Activated T-helper 17 cell treated with anti-CD3 and anti-CD28 coated beads, Interleukin-2, amount 50 U/mL, for 72 hours (primary cell): ENCODE measurements around the gene POP5. TPM values are rescaled to one million over a fixed set of nuclear protein-coding genes. Genes with fewer than 3 reads are reported as not detected.
A peak's percentile ranks its signal among the peaks of the same experiment; 100 is the strongest.

Source experiments
- ATAC-seq: fragments of 150-1000 bp; cut with Tn5 transposase; replicated peaks from 2 replicates; pipeline ENCODE4 v1.10.0; 2021; ENCODE audit warnings: mild to moderate bottlenecking, moderate library complexity
- H3K27ac Mint-ChIP-seq: one replicate; pipeline ENCODE4 v1.8.0; 2022; ENCODE audit warnings: mixed read lengths
- H3K27me3 Mint-ChIP-seq: one replicate; pipeline ENCODE4 v1.8.0; 2022; ENCODE audit warnings: mixed read lengths
- H3K36me3 Mint-ChIP-seq: one replicate; pipeline ENCODE4 v1.8.0; 2022; ENCODE audit warnings: low read depth, mild to moderate bottlenecking, mixed read lengths
- H3K4me1 Mint-ChIP-seq: one replicate; pipeline ENCODE4 v1.8.0; 2022; ENCODE audit warnings: mixed read lengths
- H3K4me3 Mint-ChIP-seq: one replicate; pipeline ENCODE4 v1.8.0; 2022; ENCODE audit warnings: mild to moderate bottlenecking, mixed read lengths
- H3K9me3 Mint-ChIP-seq: one replicate; pipeline ENCODE4 v1.8.0; 2022; ENCODE audit warnings: mixed read lengths
- total RNA-seq, 2 donors: library from RNA; stranded (reverse); gene quantifications; one replicate each; pipeline ENCODE4 v1.2.3, GENCODE V29; 2022

Gene POP5
- total RNA-seq, 2 donors from 2014 or later: 29.9 to 41.5 TPM

DNA sequence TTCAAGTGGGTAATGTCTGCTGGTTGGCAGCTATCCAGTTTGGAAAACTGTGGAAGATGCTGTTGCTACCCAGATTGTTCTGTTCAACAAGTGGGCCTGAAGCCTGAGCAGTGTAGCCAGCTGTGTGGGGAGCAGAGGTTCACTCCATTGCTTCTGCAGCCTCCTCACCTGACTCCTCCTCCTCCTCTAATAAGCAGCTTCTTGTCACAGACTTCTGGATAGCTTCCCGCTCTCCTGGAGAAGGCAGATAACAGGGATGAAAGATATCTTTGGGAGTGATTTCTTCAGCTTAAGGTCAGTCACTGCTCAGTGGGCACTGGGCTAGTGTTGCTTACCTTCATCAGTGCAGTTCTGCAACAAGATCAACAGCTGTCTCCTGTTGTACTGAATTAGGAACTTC, 2.0 kb downstream of the POP5 start:
- peak overlapping the region; percentile 68 for H3K27ac Mint-ChIP-seq
- H3K27me3 Mint-ChIP-seq: no peaks in the 10 kb centered on the region
- H3K36me3 Mint-ChIP-seq: peaks cover 66% of the 10 kb centered on the region
- no peaks in the 10 kb centered on the region for H3K9me3 Mint-ChIP-seq
- peaks cover 21% of the 10 kb centered on the region for H3K4me1 Mint-ChIP-seq
- no peak for ATAC-seq
- H3K4me3 Mint-ChIP-seq: peak overlapping the region; percentile 100

DNA sequence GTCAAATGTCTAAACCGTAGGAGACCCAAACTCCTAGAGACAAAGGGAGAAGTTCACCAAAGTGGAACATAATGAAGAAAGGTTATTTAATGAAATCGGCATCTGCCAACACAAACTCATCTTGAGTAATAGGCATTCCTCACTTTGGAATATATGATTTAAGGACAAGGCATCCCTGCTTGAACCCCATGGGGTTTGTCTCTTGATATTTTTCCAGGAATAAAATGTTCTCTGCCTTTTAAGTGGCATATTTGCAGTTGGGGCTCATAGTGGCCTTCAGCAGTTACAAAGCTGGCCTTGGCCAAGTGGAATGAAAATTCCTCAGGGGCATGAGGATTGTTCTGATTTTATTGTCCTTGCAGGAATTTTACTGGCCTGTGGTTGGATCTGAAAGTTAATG, 7.1 kb downstream of the POP5 start:
- Mint-ChIP-seq H3K4me1 (peaks cover 4% of the 10 kb centered on the region), H3K9me3 (no peaks in the 10 kb centered on the region), H3K27me3 (no peaks in the 10 kb centered on the region), H3K27ac (peak overlapping the region; percentile 17), H3K36me3 (peaks cover 100% of the 10 kb centered on the region), H3K4me3 (no peak overlapping the region)
- ATAC-seq: no peak

DNA sequence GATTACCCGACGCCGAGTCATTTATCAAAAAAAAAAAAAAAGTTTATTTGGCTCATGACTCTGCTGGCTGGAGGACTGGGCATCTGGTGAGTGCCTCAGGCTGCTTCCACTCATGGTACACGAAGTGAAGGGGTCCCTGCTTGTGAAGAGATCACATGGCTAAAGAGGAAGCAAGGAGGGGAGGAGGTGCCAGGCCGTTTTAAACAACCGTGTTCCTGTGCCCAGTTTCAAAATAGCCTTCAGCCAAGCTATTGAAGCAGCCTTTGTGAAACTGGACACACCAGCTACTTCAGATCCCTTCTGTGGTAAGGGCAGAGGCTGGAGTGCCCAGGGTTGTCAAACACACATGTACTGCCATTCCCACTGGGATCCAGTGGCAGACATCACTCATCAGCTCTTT, 7.6 kb downstream of the POP5 start:
- Mint-ChIP-seq H3K27ac (no peak overlapping the region), H3K9me3 (no peaks in the 10 kb centered on the region), H3K4me3 (no peak overlapping the region), H3K36me3 (peaks cover 100% of the 10 kb centered on the region), H3K4me1 (peaks cover 4% of the 10 kb centered on the region), H3K27me3 (no peaks in the 10 kb centered on the region)
- no peak for ATAC-seq

- Mint-ChIP-seq H3K9me3 (no peaks in the 10 kb centered on the region), H3K36me3 (peaks cover 100% of the 10 kb centered on the region), H3K27ac (no peak overlapping the region), H3K4me3 (no peak overlapping the region), H3K27me3 (no peaks in the 10 kb centered on the region), H3K4me1 (peaks cover 4% of the 10 kb centered on the region)
- no peak for ATAC-seq
Measured at GRCh38 chr12:120571299-120571698, 9.9 kb downstream of the POP5 start.

- no peak for ATAC-seq
- Mint-ChIP-seq H3K4me1 (no peaks in the 10 kb centered on the region), H3K27ac (peak overlapping the region; percentile 66), H3K4me3 (no peak overlapping the region), H3K27me3 (no peaks in the 10 kb centered on the region), H3K9me3 (no peaks in the 10 kb centered on the region), H3K36me3 (peaks cover 100% of the 10 kb centered on the region)
Measured at GRCh38 chr12:120563495-120563894, 17.7 kb downstream of the POP5 start.

DNA sequence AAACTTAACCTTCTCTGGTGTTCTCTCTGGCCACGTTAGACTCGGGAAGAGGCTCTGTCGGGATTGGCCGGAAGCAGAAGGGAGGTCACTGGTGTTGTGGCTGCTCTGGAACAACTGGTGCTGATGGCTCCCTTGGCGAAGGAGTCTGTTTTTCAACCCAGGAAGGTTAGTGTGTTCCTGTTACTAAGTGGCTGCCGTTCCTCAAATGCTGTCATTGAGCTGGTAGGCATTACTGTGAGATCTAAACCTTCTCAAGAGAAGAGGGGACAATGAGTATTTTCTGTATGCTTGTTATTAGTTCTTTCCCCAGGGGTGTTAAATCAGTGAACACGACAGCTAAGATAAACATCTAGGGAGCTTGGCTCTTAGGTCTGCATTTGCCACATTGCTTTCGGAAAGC, 18.3 kb downstream of the POP5 start:
- H3K4me1 Mint-ChIP-seq: no peaks in the 10 kb centered on the region
- H3K27ac Mint-ChIP-seq: peak overlapping the region; percentile 66
- no peak for ATAC-seq
- no peaks in the 10 kb centered on the region for H3K9me3 Mint-ChIP-seq
- no peak overlapping the region for H3K4me3 Mint-ChIP-seq
- H3K27me3 Mint-ChIP-seq: no peaks in the 10 kb centered on the region
- H3K36me3 Mint-ChIP-seq: peaks cover 99% of the 10 kb centered on the region

DNA sequence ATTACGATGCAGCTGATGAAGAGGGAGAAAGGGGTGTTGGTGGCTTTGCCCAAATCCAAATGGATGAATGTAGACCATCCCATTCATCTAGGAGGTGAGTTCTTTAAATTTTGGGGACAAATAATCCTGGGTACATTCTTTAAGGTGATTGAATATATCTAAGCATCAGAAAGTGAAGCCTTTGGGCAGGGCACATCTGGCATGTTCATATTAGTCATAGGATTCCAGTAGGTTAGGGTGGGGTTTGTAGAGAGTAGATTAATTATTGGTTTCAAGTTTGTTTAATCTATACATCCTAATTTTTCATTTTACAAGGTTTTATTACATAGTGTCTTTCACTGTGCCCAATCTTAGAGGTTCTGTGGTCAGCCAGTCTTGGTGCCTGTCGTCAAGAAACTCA, 23.6 kb downstream of the POP5 start:
- peaks cover 6% of the 10 kb centered on the region for H3K4me1 Mint-ChIP-seq
- ATAC-seq: no peak
- no peaks in the 10 kb centered on the region for H3K9me3 Mint-ChIP-seq
- H3K36me3 Mint-ChIP-seq: peaks cover 95% of the 10 kb centered on the region
- H3K27ac Mint-ChIP-seq: no peak overlapping the region
- H3K4me3 Mint-ChIP-seq: no peak overlapping the region
- H3K27me3 Mint-ChIP-seq: no peaks in the 10 kb centered on the region

DNA sequence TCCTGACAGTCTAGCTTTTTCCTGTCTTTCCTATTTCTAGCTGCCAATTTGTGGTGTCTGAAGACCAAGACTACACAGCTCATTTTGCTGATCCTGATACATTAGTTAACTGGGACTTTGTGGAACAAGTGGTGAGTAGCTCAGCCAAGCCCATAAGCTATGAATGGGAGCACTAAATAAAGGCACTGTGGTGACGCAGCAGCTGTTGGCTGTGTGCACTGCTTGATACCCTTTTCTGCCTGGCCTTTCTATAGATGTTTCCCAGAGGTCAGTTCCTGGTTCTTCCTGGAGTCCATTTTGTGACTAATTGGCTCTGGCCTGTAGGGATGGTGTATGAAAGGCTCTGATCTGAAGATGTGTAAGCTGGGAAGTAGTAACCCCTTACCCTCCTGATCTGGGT, 26.5 kb downstream of the POP5 start:
- no peak for ATAC-seq
- H3K4me1 Mint-ChIP-seq: peaks cover 6% of the 10 kb centered on the region
- H3K36me3 Mint-ChIP-seq: peaks cover 83% of the 10 kb centered on the region
- H3K27me3 Mint-ChIP-seq: no peaks in the 10 kb centered on the region
- H3K9me3 Mint-ChIP-seq: no peaks in the 10 kb centered on the region
- peak overlapping the region; percentile 56 for H3K27ac Mint-ChIP-seq
- H3K4me3 Mint-ChIP-seq: no peak overlapping the region

DNA sequence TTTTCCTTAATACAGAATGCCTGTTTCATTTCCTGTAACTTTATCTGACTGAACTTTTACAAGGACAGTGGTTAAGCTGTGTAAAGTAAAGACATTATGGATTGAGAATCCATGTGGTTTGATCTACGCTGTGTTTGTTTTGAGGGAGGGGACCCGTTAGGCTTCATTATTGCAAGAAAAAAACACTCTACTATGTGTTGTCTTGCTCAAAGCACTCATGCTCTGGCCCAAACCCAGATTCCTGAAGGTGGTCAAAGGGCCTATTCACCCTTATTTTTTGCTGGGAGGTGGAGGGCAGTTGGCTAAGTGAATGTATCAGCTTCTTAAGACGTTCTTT, 35.2 kb downstream of the POP5 start:
- Mint-ChIP-seq H3K4me3 (no peak overlapping the region), H3K27ac (no peak overlapping the region), H3K4me1 (no peaks in the 10 kb centered on the region), H3K9me3 (no peaks in the 10 kb centered on the region), H3K36me3 (peaks cover 43% of the 10 kb centered on the region), H3K27me3 (no peaks in the 10 kb centered on the region)
- ATAC-seq: no peak

- no peak overlapping the region for H3K4me3 Mint-ChIP-seq
- H3K27me3 Mint-ChIP-seq: no peaks in the 10 kb centered on the region
- no peak overlapping the region for H3K27ac Mint-ChIP-seq
- no peak for ATAC-seq
- no peaks in the 10 kb centered on the region for H3K9me3 Mint-ChIP-seq
- peaks cover 4% of the 10 kb centered on the region for H3K4me1 Mint-ChIP-seq
- H3K36me3 Mint-ChIP-seq: peaks cover 55% of the 10 kb centered on the region
Measured at GRCh38 chr12:120544691-120545090, 36.5 kb downstream of the POP5 start.

- H3K36me3 Mint-ChIP-seq: peaks cover 80% of the 10 kb centered on the region
- no peak for ATAC-seq
- no peak overlapping the region for H3K4me3 Mint-ChIP-seq
- no peaks in the 10 kb centered on the region for H3K9me3 Mint-ChIP-seq
- no peak overlapping the region for H3K27ac Mint-ChIP-seq
- no peaks in the 10 kb centered on the region for H3K27me3 Mint-ChIP-seq
- peaks cover 22% of the 10 kb centered on the region for H3K4me1 Mint-ChIP-seq
Measured at GRCh38 chr12:120542166-120542565, 39.0 kb downstream of the POP5 start.

- H3K27me3 Mint-ChIP-seq: no peaks in the 10 kb centered on the region
- H3K27ac Mint-ChIP-seq: no peak overlapping the region
- ATAC-seq: peak; percentile 16
- peak overlapping the region; percentile 91 for H3K4me3 Mint-ChIP-seq
- H3K4me1 Mint-ChIP-seq: peaks cover 22% of the 10 kb centered on the region
- H3K36me3 Mint-ChIP-seq: peaks cover 97% of the 10 kb centered on the region
- H3K9me3 Mint-ChIP-seq: no peaks in the 10 kb centered on the region
Measured at GRCh38 chr12:120540445-120540844, 40.8 kb downstream of the POP5 start.

DNA sequence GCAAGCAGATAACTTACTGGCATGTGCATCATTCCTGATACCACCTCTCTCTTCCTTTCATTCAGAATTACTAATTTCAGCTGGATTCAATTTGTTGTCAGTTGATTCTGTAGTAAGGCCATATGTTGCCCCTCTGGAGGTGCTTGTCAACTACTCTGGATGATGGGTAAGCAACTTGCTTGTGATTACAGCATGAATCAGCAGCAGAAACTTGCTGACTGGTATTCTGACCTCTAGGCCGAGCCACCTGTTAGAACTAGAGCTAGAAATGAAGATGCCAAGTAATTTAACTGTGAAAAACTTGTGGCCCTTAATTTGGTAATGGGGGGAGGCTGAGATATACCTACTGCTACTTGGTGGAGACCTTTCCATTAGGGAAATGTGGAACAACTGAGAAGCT, 41.9 kb downstream of the POP5 start:
- Mint-ChIP-seq H3K27ac (peak overlapping the region; percentile 98), H3K27me3 (no peaks in the 10 kb centered on the region), H3K36me3 (peaks cover 100% of the 10 kb centered on the region), H3K4me3 (peak overlapping the region; percentile 91), H3K9me3 (no peaks in the 10 kb centered on the region), H3K4me1 (peaks cover 22% of the 10 kb centered on the region)
- ATAC-seq: peak; percentile 66

- ATAC-seq: no peak
- Mint-ChIP-seq H3K27me3 (no peaks in the 10 kb centered on the region), H3K9me3 (no peaks in the 10 kb centered on the region), H3K4me1 (peaks cover 22% of the 10 kb centered on the region), H3K4me3 (peak overlapping the region; percentile 91), H3K27ac (peak overlapping the region; percentile 98), H3K36me3 (peaks cover 97% of the 10 kb centered on the region)
Measured at GRCh38 chr12:120538281-120539156, 42.7 kb downstream of the POP5 start.

- no peaks in the 10 kb centered on the region for H3K27me3 Mint-ChIP-seq
- no peak for ATAC-seq
- peaks cover 90% of the 10 kb centered on the region for H3K36me3 Mint-ChIP-seq
- H3K27ac Mint-ChIP-seq: peak overlapping the region; percentile 98
- H3K4me1 Mint-ChIP-seq: peaks cover 22% of the 10 kb centered on the region
- H3K9me3 Mint-ChIP-seq: no peaks in the 10 kb centered on the region
- peak overlapping the region; percentile 91 for H3K4me3 Mint-ChIP-seq
Measured at GRCh38 chr12:120537856-120538220, 43.4 kb downstream of the POP5 start.
